Neuronal stem cell (in vitro differentiated cells): ENCODE data around the gene SMIM33.

Source experiments
- DNase-seq: peaks from one replicate; pipeline ENCODE4 v3.0.0-alpha.2; 2013; ENCODE audit warnings: low spot score
- H2AFZ ChIP-seq: one replicate; pipeline ENCODE4 v1.6.1; 2013; ENCODE audit warnings: mild to moderate bottlenecking, low read length, inconsistent platforms
- H2AK5ac ChIP-seq: 2 replicates; pipeline ENCODE4 v1.6.1; 2013; ENCODE audit warnings: low read depth, mild to moderate bottlenecking, inconsistent platforms, low read length, moderate library complexity, mixed read lengths
- H2BK120ac ChIP-seq: 2 replicates; pipeline ENCODE4 v1.6.1; 2013; ENCODE audit warnings: low read depth, mild to moderate bottlenecking, inconsistent platforms, low read length, moderate library complexity, mixed read lengths
- H2BK12ac ChIP-seq: one replicate; pipeline ENCODE4 v1.6.1; 2013; ENCODE audit warnings: low read length, inconsistent platforms
- H2BK15ac ChIP-seq: 2 replicates; pipeline ENCODE4 v1.6.1; 2013; ENCODE audit warnings: mild to moderate bottlenecking, low read length, inconsistent platforms, mixed read lengths
- H2BK5ac ChIP-seq: one replicate; pipeline ENCODE4 v1.6.1; 2013; ENCODE audit warnings: inconsistent platforms, mild to moderate bottlenecking, low read length, moderate library complexity
- H3K14ac ChIP-seq: one replicate; pipeline ENCODE4 v1.6.1; 2013; ENCODE audit warnings: low read length, inconsistent platforms
- H3K18ac ChIP-seq: 2 replicates; pipeline ENCODE4 v1.6.1; 2013; ENCODE audit warnings: low read length, inconsistent platforms
- H3K23ac ChIP-seq: 2 replicates; pipeline ENCODE4 v1.6.1; 2013; ENCODE audit warnings: low read depth, mild to moderate bottlenecking, mixed read lengths, low read length, inconsistent platforms; ENCODE audit not compliant: poor library complexity
- H3K27ac ChIP-seq: replicated peaks from 3 replicates; pipeline ENCODE4 v1.5.1; 2013; ENCODE audit warnings: low read length, inconsistent platforms
- H3K27me3 ChIP-seq, 3 experiments: 2 replicates each; pipeline ENCODE4 v1.6.1; 2013; ENCODE audit warnings: low read length in 3 of 3, mild to moderate bottlenecking in 2 of 3, inconsistent platforms in 1 of 3, low read depth in 1 of 3, mixed read lengths in 1 of 3, moderate library complexity in 1 of 3; ENCODE audit not compliant: control insufficient read depth in 3 of 3, insufficient read depth in 3 of 3
- H3K36me3 ChIP-seq, 2 donors: replicated peaks in 1 of 2; 2 replicates each; pipeline ENCODE4 v1.6.1; 2013; ENCODE audit warnings: low read length in 2 of 2; ENCODE audit not compliant: control insufficient read depth in 2 of 2, insufficient read depth in 2 of 2
- H3K4ac ChIP-seq: 2 replicates; pipeline ENCODE4 v1.6.1; 2013; ENCODE audit warnings: inconsistent platforms, mild to moderate bottlenecking, low read length, moderate library complexity
- H3K4me1 ChIP-seq, 2 donors: 1 replicate in 1 of 2; 2 replicates in 1 of 2; pipeline ENCODE4 v1.6.1; 2013; ENCODE audit warnings: low read length in 2 of 2, low read depth in 1 of 2; ENCODE audit not compliant: control insufficient read depth in 2 of 2, insufficient read depth in 1 of 2
- H3K4me2 ChIP-seq: one replicate; pipeline ENCODE4 v1.6.1; 2013; ENCODE audit warnings: mild to moderate bottlenecking, low read length, inconsistent platforms; ENCODE audit not compliant: insufficient read depth, poor library complexity, severe bottlenecking
- H3K4me3 ChIP-seq, 2 donors: 2 replicates each; pipeline ENCODE4 v1.5.1; 2013; ENCODE audit warnings: low read length in 2 of 2, mild to moderate bottlenecking in 2 of 2, inconsistent platforms in 1 of 2, moderate library complexity in 1 of 2
- H3K79me1 ChIP-seq: one replicate; pipeline ENCODE4 v1.6.1; 2013; ENCODE audit warnings: low read depth, mild to moderate bottlenecking, inconsistent platforms, low read length, moderate library complexity
- H3K9ac ChIP-seq: one replicate; pipeline ENCODE4 v1.6.1; 2013; ENCODE audit warnings: mild to moderate bottlenecking, low read depth, low read length, inconsistent platforms; ENCODE audit not compliant: poor library complexity
- H3K9me3 ChIP-seq, 2 donors: replicated peaks in 1 of 2; 2 replicates each; pipeline versions ENCODE3 to v1.6.1; 2013; ENCODE audit warnings: low read length in 2 of 2, mild to moderate bottlenecking in 2 of 2, inconsistent platforms in 1 of 2, low read depth in 1 of 2, mixed read lengths in 1 of 2, moderate library complexity in 1 of 2; ENCODE audit not compliant: control insufficient read depth in 2 of 2, insufficient read depth in 1 of 2
- H4K8ac ChIP-seq: one replicate; pipeline ENCODE4 v1.6.1; 2013; ENCODE audit warnings: low read depth, mild to moderate bottlenecking, inconsistent platforms, low read length, moderate library complexity
- H4K91ac ChIP-seq: one replicate; pipeline ENCODE4 v1.6.1; 2013; ENCODE audit warnings: low read length, low read depth, mild to moderate bottlenecking, inconsistent platforms; ENCODE audit not compliant: poor library complexity
- WGBS, 2 donors: extraction: QIAGEN DNeasy Blood & Tissue Kit; methylation state at CpG; one replicate each; pipeline ENCODE4 v1.1.7; 2013; ENCODE audit warnings: missing lambda C conversion rate in 2 of 2, mixed read lengths in 1 of 2; ENCODE audit not compliant: insufficient read length in 2 of 2, insufficient replicate concordance in 1 of 2; ENCODE audit errors: extremely low coverage in 2 of 2; 5-methylcytosine and 5-hydroxymethylcytosine counted together

The SMIM33 gene

DNA sequence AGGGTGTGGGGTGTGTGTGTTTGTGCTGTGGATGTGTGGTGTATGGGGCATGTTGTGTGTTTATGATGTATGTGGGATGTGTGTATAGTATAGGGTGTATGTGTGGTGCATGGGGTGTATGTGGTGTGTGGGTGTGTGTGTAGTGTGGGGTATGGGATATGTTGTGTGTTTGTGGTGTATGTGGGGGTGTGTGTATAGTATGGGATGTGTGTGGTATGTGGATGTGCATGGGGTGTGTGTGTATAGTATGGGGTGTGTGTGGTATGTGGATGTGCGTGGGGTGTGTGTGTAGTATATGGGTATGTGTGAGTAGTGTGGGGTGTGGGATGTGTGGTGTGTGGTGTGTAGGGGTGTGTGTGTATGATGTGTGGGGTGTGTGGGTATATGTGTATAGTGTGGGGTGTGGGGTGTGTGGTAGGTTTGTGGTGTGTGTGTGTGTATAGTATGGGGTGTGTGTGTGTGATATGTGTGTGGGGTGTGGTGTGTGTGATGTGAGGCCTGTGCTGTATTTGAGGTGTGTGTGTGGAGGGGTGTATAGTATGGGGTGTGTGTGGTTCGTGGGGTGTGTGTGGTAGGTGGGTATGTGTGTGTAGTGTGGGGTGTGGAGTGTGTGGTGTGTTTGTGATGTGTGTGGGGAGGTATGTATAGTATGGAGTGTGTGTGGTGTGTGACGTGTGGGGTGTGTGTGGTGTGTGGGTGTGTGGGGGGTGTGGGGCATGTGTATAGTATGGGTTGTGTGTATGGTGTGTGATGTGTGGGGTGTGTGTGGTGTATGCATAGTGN is 18.7 kb upstream of the SMIM33 start:
- Histone ChIP-seq H3K4me2 (no peak overlapping the region), H3K9ac (no peak overlapping the region), H2BK12ac (no peak overlapping the region), H3K79me1 (peaks cover 2% of the 10 kb centered on the region), H2BK15ac (no peak overlapping the region), H3K9me3 (peaks cover 0 to 7% of the 10 kb centered on the region in 2 donors), H2AFZ (no peak overlapping the region), H4K91ac (peak overlapping the region; percentile 85), H4K8ac (no peak overlapping the region), H3K4me1 (no peaks in the 10 kb centered on the region), H3K14ac (peak overlapping the region; percentile 26), H3K4ac (no peak overlapping the region), H3K23ac (no peak overlapping the region), H3K27me3 (peaks cover 0 to 3% (median under 1%) of the 10 kb centered on the region in 3 experiments), H2BK120ac (no peak overlapping the region), H3K36me3 (no peaks in the 10 kb centered on the region), H3K4me3 (peak overlapping the region in 1 of 2 donors; percentile 52), H3K18ac (no peak overlapping the region), H2AK5ac (no peak overlapping the region), H2BK5ac (no peak overlapping the region), H3K27ac (no peak overlapping the region)
- WGBS, 2 donors = 100% methylated on average over 1 to 3 of the region's 3 CpGs
- no peak for DNase-seq

GRCh38 chr5:139453683-139454567 is 16.9 kb upstream of the SMIM33 start:
- Histone ChIP-seq H3K14ac (peak overlapping the region; percentile 94), H3K79me1 (peaks cover 2% of the 10 kb centered on the region), H2BK12ac (peak overlapping the region; percentile 73), H3K9me3 (peaks cover 0 to 7% of the 10 kb centered on the region in 2 donors), H2BK120ac (no peak overlapping the region), H3K36me3 (no peaks in the 10 kb centered on the region), H3K23ac (peak overlapping the region; percentile 89), H3K27ac (no peak overlapping the region), H3K4me2 (no peak overlapping the region), H4K91ac (peak overlapping the region; percentile 53), H2AFZ (no peak overlapping the region), H3K9ac (no peak overlapping the region), H3K4me3 (peak overlapping the region in 1 of 2 donors; percentile 34), H2AK5ac (peak overlapping the region; percentile 70), H4K8ac (peak overlapping the region; percentile 65), H3K4ac (no peak overlapping the region), H3K4me1 (no peaks in the 10 kb centered on the region), H3K27me3 (peaks cover 0 to 4% (median 3%) of the 10 kb centered on the region in 3 experiments), H2BK15ac (peak overlapping the region; percentile 85), H2BK5ac (no peak overlapping the region), H3K18ac (peak overlapping the region; percentile 17)
- DNase-seq = no peak
- 100% methylated on average over 2 to 3 of the region's 3 CpGs for WGBS, 2 donors

DNA sequence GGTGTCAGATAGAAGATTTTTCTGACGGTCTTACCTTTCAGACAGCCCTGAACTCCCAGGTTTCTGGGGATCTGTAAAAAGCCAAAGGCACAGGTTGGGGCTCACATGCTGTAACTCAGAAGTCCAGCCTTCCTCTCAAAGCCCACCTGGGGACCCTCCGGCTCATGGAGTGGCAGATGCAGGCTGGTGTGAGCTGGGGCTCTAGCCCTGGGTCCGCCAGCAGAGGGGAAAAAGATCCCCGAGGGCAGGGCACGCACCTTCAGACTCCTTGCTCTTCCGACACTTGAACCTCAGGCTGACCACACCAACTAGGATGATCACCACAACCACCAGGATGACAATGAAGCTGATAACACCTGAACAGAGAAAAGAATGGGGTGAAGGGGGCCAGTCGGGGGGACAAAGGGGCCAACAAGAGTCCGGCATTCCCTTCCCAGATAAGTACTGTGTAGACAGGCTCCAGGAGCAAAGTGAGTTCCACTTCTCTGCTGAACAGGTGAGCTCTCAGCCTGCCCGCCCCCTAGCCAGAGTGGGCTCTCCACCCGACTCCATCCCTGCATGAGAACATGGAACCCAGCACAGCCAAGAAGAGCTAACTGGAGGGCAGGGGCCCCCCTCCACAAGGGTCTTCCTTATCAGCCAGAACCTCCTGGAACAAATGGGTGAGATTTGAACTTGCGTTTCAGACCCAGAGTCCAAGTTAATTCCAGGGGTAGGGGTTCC is 16.1 kb upstream of the SMIM33 start:
- Histone ChIP-seq H2BK120ac (no peak overlapping the region), H3K4ac (no peak overlapping the region), H3K9ac (no peak overlapping the region), H3K4me1 (no peaks in the 10 kb centered on the region), H4K8ac (no peak overlapping the region), H3K36me3 (no peaks in the 10 kb centered on the region), H3K27me3 (peaks cover 0 to 4% (median 3%) of the 10 kb centered on the region in 3 experiments), H3K18ac (peak overlapping the region; percentile 35), H3K23ac (no peak overlapping the region), H3K4me3 (no peak overlapping the region), H4K91ac (no peak overlapping the region), H2BK5ac (no peak overlapping the region), H3K9me3 (peaks cover 0 to 7% of the 10 kb centered on the region in 2 donors), H3K14ac (no peak overlapping the region), H2AK5ac (peak overlapping the region; percentile 70), H3K27ac (no peak overlapping the region), H2AFZ (no peak overlapping the region), H3K4me2 (no peak overlapping the region), H3K79me1 (peaks cover 2% of the 10 kb centered on the region), H2BK12ac (no peak overlapping the region), H2BK15ac (peak overlapping the region; percentile 55)
- no CpG with 5 or more reads among the region's 11 CpGs for WGBS, 2 donors
- no peak for DNase-seq
